B cell (primary cell): ENCODE results near the gene SPP2. TPM values are rescaled to one million over a fixed set of nuclear protein-coding genes. Genes with fewer than 3 reads are reported as not detected.

ENCODE experiments used
- ATAC-seq: fragments of 200-7000 bp; cut with Tn5 transposase; one replicate; pipeline ENCODE4 v1.10.0; 2021; ENCODE audit warnings: low read depth, mild to moderate bottlenecking, moderate number of reproducible peaks, moderate library complexity
- CTCF ChIA-PET: fragments of 350-600 bp; sonication (Branson Sonifier 250); formaldehyde crosslinking; loops from one replicate; lab custom pipeline; 2021; ENCODE audit warnings: antibody characterized with exemption, inconsistent platforms; lab: Charles Lee
- POLR2A ChIA-PET: fragments of 350-600 bp; sonication (Branson Sonifier 250); formaldehyde crosslinking; loops from one replicate; lab custom pipeline; 2021; ENCODE audit warnings: antibody characterized with exemption; lab: Charles Lee
- DNase-seq: peaks from one replicate; pipeline ENCODE4 v3.0.0; 2013
- H2AFZ ChIP-seq: 2 replicates; pipeline ENCODE4 v1.6.1; 2012; ENCODE audit warnings: mild to moderate bottlenecking, low read depth, low read length; ENCODE audit not compliant: insufficient read depth, poor library complexity, severe bottlenecking
- H3K27ac ChIP-seq, 2 donors: 1 replicate in 1 of 2; 2 replicates in 1 of 2; pipeline ENCODE4 v1.5.1; 2012 to 2013; ENCODE audit warnings: low read length in 2 of 2, mild to moderate bottlenecking in 2 of 2, moderate library complexity in 1 of 2
- H3K27me3 ChIP-seq, 4 experiments: fragments of 200-600 bp in 1 of 4; sonication (generic) in 1 of 4; replicated peaks in 1 of 4; 1 replicate in 2 of 4; 2 replicates in 2 of 4; pipeline versions ENCODE4 v1.6.1 to v1.7.0; 2013 to 2016; ENCODE audit warnings: low read length in 3 of 4, mild to moderate bottlenecking in 2 of 4, mixed read lengths in 1 of 4, moderate library complexity in 1 of 4; ENCODE audit not compliant: insufficient read depth in 4 of 4, control insufficient read depth in 3 of 4; ENCODE audit errors: control extremely low read depth in 1 of 4
- H3K36me3 ChIP-seq, 2 experiments: replicated peaks in 1 of 2; 1 replicate in 1 of 2; 2 replicates in 1 of 2; pipeline versions ENCODE4 v1.6.1 to v1.7.1; 2013; ENCODE audit warnings: low read length in 1 of 2; ENCODE audit not compliant: insufficient read depth in 2 of 2, control insufficient read depth in 1 of 2; ENCODE audit errors: control extremely low read depth in 1 of 2, extremely low read depth in 1 of 2
- H3K4me1 ChIP-seq, 2 donors: fragments of 200-600 bp in 1 of 2; sonication (generic) in 1 of 2; 1 replicate in 1 of 2; 2 replicates in 1 of 2; pipeline versions ENCODE4 v1.5.1 to v1.6.1; 2013 to 2017; ENCODE audit warnings: low read length in 2 of 2; ENCODE audit not compliant: control insufficient read depth in 2 of 2, insufficient read depth in 2 of 2
- H3K4me2 ChIP-seq: replicated peaks from 2 replicates; pipeline ENCODE3; 2012; ENCODE audit warnings: mild to moderate bottlenecking, low read depth, low read length; ENCODE audit not compliant: poor library complexity, severe bottlenecking
- H3K4me3 ChIP-seq, 5 experiments: fragments of 200-600 bp in 1 of 5; sonication (generic) in 1 of 5; 1 replicate in 3 of 5; 2 replicates in 2 of 5; pipeline versions ENCODE4 v1.5.1 to v1.7.0; 2011 to 2016; ENCODE audit warnings: low read length in 4 of 5, mild to moderate bottlenecking in 4 of 5, low read depth in 2 of 5, control low read depth in 1 of 5, moderate library complexity in 1 of 5; ENCODE audit not compliant: insufficient read depth in 1 of 5; ENCODE audit errors: control extremely low read depth in 1 of 5, extremely low read depth in 1 of 5
- H3K79me2 ChIP-seq: fragments of 200-600 bp; sonication (generic); one replicate; pipeline ENCODE4 v1.6.0; 2016; ENCODE audit warnings: low read length; ENCODE audit not compliant: control insufficient read depth, insufficient read depth
- H3K9ac ChIP-seq: fragments of 200-600 bp; sonication (generic); 2 replicates; pipeline ENCODE4 v1.6.1; 2017; ENCODE audit warnings: mild to moderate bottlenecking, low read length, moderate library complexity
- H3K9me3 ChIP-seq, 3 donors: one replicate each; pipeline versions ENCODE4 v1.6.1 to v1.7.1; 2013; ENCODE audit warnings: low read length in 2 of 3; ENCODE audit not compliant: control insufficient read depth in 2 of 3, insufficient read depth in 1 of 3; ENCODE audit errors: control extremely low read depth in 1 of 3
- H4K20me1 ChIP-seq: 2 replicates; pipeline ENCODE4 v1.6.0; 2012; ENCODE audit warnings: mild to moderate bottlenecking, low read length; ENCODE audit not compliant: insufficient read depth, control insufficient read depth, poor library complexity, severe bottlenecking
- H3K27ac Mint-ChIP-seq: one replicate; pipeline ENCODE4 v1.8.0; 2021; ENCODE audit warnings: mixed read lengths
- H3K27me3 Mint-ChIP-seq: one replicate; pipeline ENCODE4 v1.8.0; 2021; ENCODE audit warnings: mixed read lengths
- H3K4me1 Mint-ChIP-seq: one replicate; pipeline ENCODE4 v1.8.0; 2021; ENCODE audit warnings: mixed read lengths
- H3K4me3 Mint-ChIP-seq: one replicate; pipeline ENCODE4 v1.8.0; 2021; ENCODE audit warnings: mixed read lengths
- H3K9me3 Mint-ChIP-seq: one replicate; pipeline ENCODE4 v1.8.0; 2022; ENCODE audit warnings: mixed read lengths; ENCODE audit not compliant: insufficient read depth
- CTCF ChIP-seq: fragments of 200-600 bp; IDR thresholded peaks from one replicate; pipeline ENCODE4 v1.8.0; 2022; ENCODE audit warnings: antibody characterized with exemption, mild to moderate bottlenecking
- EZH2 ChIP-seq: IDR thresholded peaks from 2 replicates; pipeline ENCODE4 v1.6.1; 2012; ENCODE audit warnings: borderline replicate concordance, low read depth, mild to moderate bottlenecking, moderate library complexity, low read length; ENCODE audit not compliant: insufficient read depth, poor library complexity, severe bottlenecking
- WGBS: methylation state at CpG from one replicate; pipeline ENCODE4 v1.1.5; 2013; ENCODE audit warnings: missing lambda C conversion rate; ENCODE audit not compliant: insufficient coverage; 5-methylcytosine and 5-hydroxymethylcytosine counted together
- intact Hi-C: fragments of 100-400 bp; cut with micrococcal nuclease; formaldehyde crosslinking; loops from one replicate; pipeline ENCODE4 v1.10.0; 2022
- polyA plus RNA-seq: library from polyadenylated mRNA; depleted of rRNA; stranded (reverse); fragments of >200 nt; gene quantifications from 2 replicates; pipeline ENCODE4 v1.2.3, GENCODE V29; 2012
- total RNA-seq, 2 donors: library from RNA; stranded (reverse); fragments of 120-200 nt in 1 of 2; gene quantifications; 1 replicate in 1 of 2; 2 replicates in 1 of 2; pipeline versions ENCODE4 v1.2.3 to v1.2.4, GENCODE V29; 2013 to 2022

SPP2 gene
- total and polyA plus RNA-seq, 2 donors (not counting 1 experiment from before 2014, with no cell fraction given) = not detected

- no peak for DNase-seq
- Histone ChIP-seq H3K9me3 (peaks cover 0 to 2% (median 0%) of the 10 kb centered on the region in 3 donors), H3K27me3 (peaks cover 0 to 13% (median 11%) of the 10 kb centered on the region in 4 experiments), H4K20me1 (no peaks in the 10 kb centered on the region), H2AFZ (no peak overlapping the region), H3K27ac (no peak overlapping the region), H3K79me2 (no peaks in the 10 kb centered on the region), H3K4me2 (no peak overlapping the region), H3K4me3 (no peak overlapping the region), H3K9ac (no peak overlapping the region), H3K4me1 (no peaks in the 10 kb centered on the region), H3K36me3 (no peaks in the 10 kb centered on the region)
- TF ChIP-seq CTCF (no peak), EZH2 (no peak)
- ATAC-seq = no peak
- POLR2A ChIA-PET = no interaction called here
- H3K27ac Mint-ChIP-seq = no peak overlapping the region
- intact Hi-C loops = no loop called here
- no CpG with 5 or more reads among the region's 4 CpGs for WGBS
- no peaks in the 10 kb centered on the region for H3K9me3 Mint-ChIP-seq
- CTCF ChIA-PET = interaction anchor here (1.7 kb wide), 1 partner anchor 21 kb away, joined by 4 read pairs; no protein-coding TSS in a partner anchor
- H3K4me3 Mint-ChIP-seq = no peak overlapping the region
- H3K27me3 Mint-ChIP-seq = peaks cover 43% of the 10 kb centered on the region
- H3K4me1 Mint-ChIP-seq = no peaks in the 10 kb centered on the region
Measured at GRCh38 chr2:234116010-234116409, 65.5 kb downstream of the SPP2 start.

- Histone ChIP-seq H3K9ac (no peak overlapping the region), H3K27me3 (peaks cover 0 to 20% (median 9%) of the 10 kb centered on the region in 4 experiments), H3K9me3 (no peaks in the 10 kb centered on the region), H2AFZ (no peak overlapping the region), H4K20me1 (no peaks in the 10 kb centered on the region), H3K27ac (no peak overlapping the region), H3K4me1 (no peaks in the 10 kb centered on the region), H3K79me2 (no peaks in the 10 kb centered on the region), H3K4me3 (no peak overlapping the region), H3K4me2 (no peak overlapping the region), H3K36me3 (no peaks in the 10 kb centered on the region)
- CTCF ChIA-PET = no interaction called here
- H3K27ac Mint-ChIP-seq = no peak overlapping the region
- TF ChIP-seq CTCF = no peak
- TF ChIP-seq EZH2 = no peak
- intact Hi-C loops = no loop called here
- no peaks in the 10 kb centered on the region for H3K4me1 Mint-ChIP-seq
- 63% methylated on average over 1 of the region's 1 CpG for WGBS
- DNase-seq (no peak), ATAC-seq (no peak)
- H3K27me3 Mint-ChIP-seq = peaks cover 36% of the 10 kb centered on the region
- POLR2A ChIA-PET = no interaction called here
- no peak overlapping the region for H3K4me3 Mint-ChIP-seq
- no peaks in the 10 kb centered on the region for H3K9me3 Mint-ChIP-seq
Measured at GRCh38 chr2:234121999-234122398, 71.5 kb downstream of the SPP2 start.
